ENCODE results near the gene GFRA4. TPM values are rescaled to one million over a fixed set of nuclear protein-coding genes. Genes with fewer than 3 reads are reported as not detected.
A peak's percentile ranks its signal among the peaks of the same experiment; 100 is the strongest.

GFRA4 gene
- total RNA-seq, 1 donor, result not detected

DNA sequence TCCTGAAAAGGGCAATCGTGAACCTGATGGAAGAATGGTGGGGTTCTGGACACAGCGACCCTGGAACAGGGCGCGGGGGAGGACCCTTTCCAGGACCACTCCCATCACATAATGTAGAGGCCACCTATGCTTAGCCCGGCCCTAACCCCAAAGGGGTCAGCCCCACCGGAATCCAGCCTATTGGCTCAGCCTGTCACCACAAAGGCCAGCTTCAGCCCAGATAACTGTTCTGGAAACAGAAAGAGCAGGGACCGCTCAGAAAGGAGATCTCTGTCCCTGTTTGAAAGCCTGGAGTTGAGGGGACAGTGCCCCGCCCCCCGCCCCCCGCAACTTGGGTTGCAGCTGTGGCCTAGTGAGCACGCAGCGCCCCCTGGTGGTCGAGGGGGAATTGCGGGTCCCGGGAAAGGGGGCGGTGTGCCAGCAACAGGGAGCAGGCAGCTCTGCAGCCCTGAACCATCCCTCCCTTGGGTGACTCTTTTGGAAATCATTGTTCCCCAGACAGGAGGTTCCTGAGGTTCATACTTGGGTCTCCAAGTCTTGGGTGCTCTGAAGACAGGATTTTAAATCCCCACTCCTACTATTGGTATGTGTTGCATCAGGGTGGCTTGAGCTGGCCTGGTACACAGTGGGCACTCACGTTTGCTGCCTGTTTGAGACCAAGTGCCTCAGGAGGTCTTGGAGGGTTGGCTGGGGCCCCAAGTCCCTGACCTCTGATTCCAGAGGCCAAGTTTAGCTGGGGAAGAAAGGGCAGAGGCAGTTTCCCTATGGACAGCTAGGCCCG is 47.7 kb upstream of the GFRA4 start:
- Histone ChIP-seq H3K4me1 (ENCODE audit: insufficient read depth, low read length) (no peaks in the 10 kb centered on the region), H2AFZ (ENCODE audit: low read length) (no peak overlapping the region)
- peak; percentile 97 for DNase-seq (ENCODE audit: insufficient read length, low spot score, missing footprints)

DNA sequence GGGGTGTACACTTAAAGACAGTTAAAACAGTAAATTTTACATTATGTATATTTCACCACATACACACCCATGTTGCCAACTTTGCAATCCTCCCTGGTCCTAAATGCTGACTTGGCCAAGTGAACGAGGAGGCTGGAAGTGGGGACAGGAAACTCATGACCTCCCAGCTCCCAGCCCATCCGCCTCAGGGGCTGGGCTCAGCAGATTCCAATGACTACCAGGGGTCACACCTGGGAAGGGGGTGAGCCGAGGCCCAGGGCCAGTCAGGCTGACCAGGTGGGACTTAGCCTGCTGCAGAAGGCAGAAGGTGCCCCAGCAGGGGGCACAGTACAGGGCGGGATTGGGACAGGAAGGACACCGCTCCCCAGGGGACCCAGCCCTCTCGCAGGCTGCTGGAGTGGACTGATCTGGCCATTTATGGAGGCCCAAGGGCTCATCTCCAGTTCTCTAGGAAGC is 46.8 kb upstream of the GFRA4 start:
- H3K4me1 ChIP-seq (ENCODE audit: insufficient read depth, low read length), result no peaks in the 10 kb centered on the region
- no peaks in the 10 kb centered on the region for H3K36me3 ChIP-seq (ENCODE audit: insufficient read depth, low read length)
- H2AFZ ChIP-seq (ENCODE audit: low read length), result no peak overlapping the region
- H3K9me3 ChIP-seq (ENCODE audit: low read depth, low read length), result no peaks in the 10 kb centered on the region
- H3K4me2 ChIP-seq (ENCODE audit: insufficient read depth, low read length), result no peak overlapping the region
- H3K79me2 ChIP-seq (ENCODE audit: insufficient read depth, low read length), result no peaks in the 10 kb centered on the region
- TF ChIP-seq, protein P1, sequence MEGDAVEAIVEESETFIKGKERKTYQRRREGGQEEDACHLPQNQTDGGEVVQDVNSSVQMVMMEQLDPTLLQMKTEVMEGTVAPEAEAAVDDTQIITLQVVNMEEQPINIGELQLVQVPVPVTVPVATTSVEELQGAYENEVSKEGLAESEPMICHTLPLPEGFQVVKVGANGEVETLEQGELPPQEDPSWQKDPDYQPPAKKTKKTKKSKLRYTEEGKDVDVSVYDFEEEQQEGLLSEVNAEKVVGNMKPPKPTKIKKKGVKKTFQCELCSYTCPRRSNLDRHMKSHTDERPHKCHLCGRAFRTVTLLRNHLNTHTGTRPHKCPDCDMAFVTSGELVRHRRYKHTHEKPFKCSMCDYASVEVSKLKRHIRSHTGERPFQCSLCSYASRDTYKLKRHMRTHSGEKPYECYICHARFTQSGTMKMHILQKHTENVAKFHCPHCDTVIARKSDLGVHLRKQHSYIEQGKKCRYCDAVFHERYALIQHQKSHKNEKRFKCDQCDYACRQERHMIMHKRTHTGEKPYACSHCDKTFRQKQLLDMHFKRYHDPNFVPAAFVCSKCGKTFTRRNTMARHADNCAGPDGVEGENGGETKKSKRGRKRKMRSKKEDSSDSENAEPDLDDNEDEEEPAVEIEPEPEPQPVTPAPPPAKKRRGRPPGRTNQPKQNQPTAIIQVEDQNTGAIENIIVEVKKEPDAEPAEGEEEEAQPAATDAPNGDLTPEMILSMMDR (IDR thresholded peaks at IDR 0.05; ENCODE audit: extremely low read depth, low read depth, low read length), result no peak
- peak; percentile 60 for DNase-seq (ENCODE audit: insufficient read length, low spot score, missing footprints)
- no peak overlapping the region for H3K4me3 ChIP-seq (ENCODE audit: insufficient read depth, low read length)
- H4K20me1 ChIP-seq (ENCODE audit: insufficient read depth, low read length), result no peaks in the 10 kb centered on the region
- no peak overlapping the region for H3K27ac ChIP-seq (ENCODE audit: low read depth, low read length)
- no peaks in the 10 kb centered on the region for H3K27me3 ChIP-seq (ENCODE audit: insufficient read depth, low read length)

More for the DNA sequence above, 47.7 kb upstream of the GFRA4 start:
- Histone ChIP-seq H3K27me3 (ENCODE audit: insufficient read depth, low read length) (no peaks in the 10 kb centered on the region), H3K36me3 (ENCODE audit: insufficient read depth, low read length) (no peaks in the 10 kb centered on the region), H4K20me1 (ENCODE audit: insufficient read depth, low read length) (no peaks in the 10 kb centered on the region), H3K79me2 (ENCODE audit: insufficient read depth, low read length) (no peaks in the 10 kb centered on the region), H3K4me2 (ENCODE audit: insufficient read depth, low read length) (no peak overlapping the region), H3K4me3 (ENCODE audit: insufficient read depth, low read length) (no peak overlapping the region), H3K9me3 (ENCODE audit: low read depth, low read length) (no peaks in the 10 kb centered on the region), H3K27ac (ENCODE audit: low read depth, low read length) (no peak overlapping the region)
- TF ChIP-seq, protein P1 (IDR thresholded peaks at IDR 0.05; ENCODE audit: extremely low read depth, low read depth, low read length), result peak; percentile 86

DNA sequence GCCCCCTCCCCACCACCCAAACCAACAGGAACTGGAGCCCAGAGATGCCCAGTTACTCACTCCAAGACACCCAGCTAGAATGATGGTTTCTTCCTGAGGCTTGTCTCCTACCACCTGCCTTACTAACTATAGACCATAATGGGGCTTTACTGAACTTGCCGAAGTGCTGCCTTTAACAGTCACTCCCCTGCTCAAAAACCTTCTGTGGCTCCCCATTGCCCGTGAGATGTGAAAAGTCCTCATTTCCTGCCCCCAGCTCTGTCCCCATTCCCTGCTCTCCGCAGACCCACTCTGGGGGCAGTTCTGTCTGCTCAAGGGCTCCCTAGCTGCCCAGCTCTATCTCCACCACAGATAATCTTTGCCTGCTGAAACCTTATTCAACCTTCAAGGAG is 44.3 kb upstream of the GFRA4 start:
- Histone ChIP-seq H4K20me1 (ENCODE audit: insufficient read depth, low read length) (no peaks in the 10 kb centered on the region), H3K27me3 (ENCODE audit: insufficient read depth, low read length) (no peaks in the 10 kb centered on the region), H3K4me3 (ENCODE audit: insufficient read depth, low read length) (no peak overlapping the region), H3K79me2 (ENCODE audit: insufficient read depth, low read length) (no peaks in the 10 kb centered on the region), H3K4me1 (ENCODE audit: insufficient read depth, low read length) (no peaks in the 10 kb centered on the region), H3K4me2 (ENCODE audit: insufficient read depth, low read length) (no peak overlapping the region), H3K36me3 (ENCODE audit: insufficient read depth, low read length) (no peaks in the 10 kb centered on the region), H3K9me3 (ENCODE audit: low read depth, low read length) (no peaks in the 10 kb centered on the region), H2AFZ (ENCODE audit: low read length) (no peak overlapping the region), H3K27ac (ENCODE audit: low read depth, low read length) (no peak overlapping the region)
- DNase-seq (ENCODE audit: insufficient read length, low spot score, missing footprints), result peak; percentile 23
- TF ChIP-seq, protein P1 (IDR thresholded peaks at IDR 0.05; ENCODE audit: extremely low read depth, low read depth, low read length), result no peak

DNA sequence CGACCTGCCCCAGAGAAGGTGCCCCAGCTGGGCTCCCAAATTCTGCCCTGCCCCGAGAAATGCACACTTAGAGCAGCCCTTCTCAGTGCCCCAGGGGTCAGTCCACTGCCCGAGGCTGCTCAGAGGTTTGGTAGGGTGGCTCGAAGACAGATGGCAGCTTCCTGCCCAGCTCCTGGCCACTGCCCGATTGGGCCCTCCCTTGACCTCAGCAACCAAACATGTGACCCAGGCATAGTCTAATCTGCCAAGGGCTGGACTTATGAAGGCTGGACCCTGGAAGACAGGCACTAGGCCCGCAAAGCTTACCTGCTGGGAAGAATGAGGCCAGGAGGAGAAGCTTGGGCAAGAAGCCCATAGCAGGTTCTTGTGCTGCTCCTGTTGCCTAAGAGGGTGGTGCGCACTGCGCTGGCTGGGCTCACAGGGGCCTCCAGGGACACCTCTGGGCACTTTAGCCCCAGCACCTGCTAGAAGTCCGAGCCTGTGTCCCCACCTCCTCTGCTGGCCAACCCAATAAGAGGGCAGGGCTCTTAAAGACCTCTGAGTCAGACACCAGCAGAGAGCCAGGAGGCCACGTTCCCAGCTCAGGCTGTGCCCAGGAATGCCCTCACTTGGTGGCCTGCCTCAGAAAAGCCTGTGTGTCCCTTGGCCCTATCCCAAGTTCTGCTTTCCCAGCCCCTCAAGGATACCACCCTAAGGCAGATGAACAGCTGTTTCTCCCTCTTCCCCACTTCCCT is 43.7 kb upstream of the GFRA4 start:
- H2AFZ ChIP-seq (ENCODE audit: low read length), result no peak overlapping the region
- no peaks in the 10 kb centered on the region for H3K4me1 ChIP-seq (ENCODE audit: insufficient read depth, low read length)
- no peaks in the 10 kb centered on the region for H3K36me3 ChIP-seq (ENCODE audit: insufficient read depth, low read length)
- no peaks in the 10 kb centered on the region for H4K20me1 ChIP-seq (ENCODE audit: insufficient read depth, low read length)
- no peak overlapping the region for H3K4me3 ChIP-seq (ENCODE audit: insufficient read depth, low read length)
- H3K9me3 ChIP-seq (ENCODE audit: low read depth, low read length), result no peaks in the 10 kb centered on the region
- peak; percentile 83 for DNase-seq (ENCODE audit: insufficient read length, low spot score, missing footprints)
- H3K27ac ChIP-seq (ENCODE audit: low read depth, low read length), result no peak overlapping the region
- no peak overlapping the region for H3K4me2 ChIP-seq (ENCODE audit: insufficient read depth, low read length)
- TF ChIP-seq, protein P1 (IDR thresholded peaks at IDR 0.05; ENCODE audit: extremely low read depth, low read depth, low read length), result no peak
- no peaks in the 10 kb centered on the region for H3K79me2 ChIP-seq (ENCODE audit: insufficient read depth, low read length)
- no peaks in the 10 kb centered on the region for H3K27me3 ChIP-seq (ENCODE audit: insufficient read depth, low read length)
